Natural killer cell (primary cell): ENCODE results near the gene NOTCH3. TPM values are rescaled to one million over a fixed set of nuclear protein-coding genes. Genes with fewer than 3 reads are reported as not detected.

Experiments
- ATAC-seq, 3 donors: fragments of 150-1000 bp in 2 of 3; fragments of 200-7000 bp in 1 of 3; cut with Tn5 transposase; 1 replicate in 1 of 3; 2 replicates in 2 of 3; pipeline ENCODE4 v1.10.0; 2021; ENCODE audit warnings: mild to moderate bottlenecking in 2 of 3, moderate library complexity in 2 of 3
- DNase-seq, 2 donors: peaks; one replicate each; pipeline versions ENCODE4 v3.0.0 to v3.0.0-alpha.2; 2013 to 2021; ENCODE audit warnings: mixed read lengths in 1 of 2
- H3K27ac ChIP-seq: one replicate; pipeline ENCODE4 v1.5.1; 2013; ENCODE audit warnings: mild to moderate bottlenecking, low read length
- H3K27me3 ChIP-seq: one replicate; pipeline ENCODE4 v1.6.1; 2013; ENCODE audit warnings: low read length; ENCODE audit not compliant: control insufficient read depth, insufficient read depth
- H3K36me3 ChIP-seq: one replicate; pipeline ENCODE4 v1.6.1; 2013; ENCODE audit warnings: low read length; ENCODE audit not compliant: control insufficient read depth, insufficient read depth
- H3K4me1 ChIP-seq: one replicate; pipeline ENCODE4 v1.6.1; 2013; ENCODE audit warnings: low read length; ENCODE audit not compliant: control insufficient read depth, insufficient read depth
- H3K4me3 ChIP-seq: one replicate; pipeline ENCODE4 v1.5.1; 2013; ENCODE audit warnings: low read length
- H3K9me3 ChIP-seq: one replicate; pipeline ENCODE4 v1.6.1; 2013; ENCODE audit warnings: low read length; ENCODE audit not compliant: control insufficient read depth, insufficient read depth
- H3K27ac Mint-ChIP-seq, 2 donors: one replicate each; pipeline ENCODE4 v1.8.0; 2022; ENCODE audit warnings: mild to moderate bottlenecking in 2 of 2, mixed read lengths in 2 of 2, moderate library complexity in 1 of 2
- H3K27me3 Mint-ChIP-seq, 2 donors: one replicate each; pipeline ENCODE4 v1.8.0; 2022; ENCODE audit warnings: low read depth in 2 of 2, mixed read lengths in 2 of 2
- H3K36me3 Mint-ChIP-seq: one replicate; pipeline ENCODE4 v1.8.0; 2022; ENCODE audit warnings: mixed read lengths
- H3K4me1 Mint-ChIP-seq, 2 donors: one replicate each; pipeline ENCODE4 v1.8.0; 2022; ENCODE audit warnings: mixed read lengths in 2 of 2
- H3K4me3 Mint-ChIP-seq: one replicate; pipeline ENCODE4 v1.8.0; 2022; ENCODE audit warnings: mild to moderate bottlenecking, moderate library complexity, mixed read lengths
- H3K9me3 Mint-ChIP-seq, 2 donors: one replicate each; pipeline ENCODE4 v1.8.0; 2022; ENCODE audit warnings: mixed read lengths in 2 of 2
- WGBS: methylation state at CpG from one replicate; pipeline ENCODE4 v1.1.7; 2013; ENCODE audit warnings: missing lambda C conversion rate; ENCODE audit not compliant: insufficient coverage; 5-methylcytosine and 5-hydroxymethylcytosine counted together
- intact Hi-C: fragments of 100-400 bp; cut with micrococcal nuclease; formaldehyde crosslinking; loops from one replicate; pipeline ENCODE4 v1.14.2; 2022
- total RNA-seq, 4 donors: library from RNA; stranded (reverse); fragments of 120-200 nt in 1 of 4; gene quantifications; one replicate each; pipeline versions ENCODE4 v1.2.3 to v1.2.4, GENCODE V29; 2013 to 2022
- TF ChIP-seq, protein P1 (sequence below): fragments of 200-600 bp; IDR thresholded peaks from one replicate; pipeline ENCODE4 v1.8.0; 2022; ENCODE audit warnings: antibody characterized with exemption

The NOTCH3 gene
- total RNA-seq, 3 donors from 2014 or later (not counting 1 experiment from before 2014, with no cell fraction given), result 0.25 to 0.26 TPM; not detected in 1

DNA sequence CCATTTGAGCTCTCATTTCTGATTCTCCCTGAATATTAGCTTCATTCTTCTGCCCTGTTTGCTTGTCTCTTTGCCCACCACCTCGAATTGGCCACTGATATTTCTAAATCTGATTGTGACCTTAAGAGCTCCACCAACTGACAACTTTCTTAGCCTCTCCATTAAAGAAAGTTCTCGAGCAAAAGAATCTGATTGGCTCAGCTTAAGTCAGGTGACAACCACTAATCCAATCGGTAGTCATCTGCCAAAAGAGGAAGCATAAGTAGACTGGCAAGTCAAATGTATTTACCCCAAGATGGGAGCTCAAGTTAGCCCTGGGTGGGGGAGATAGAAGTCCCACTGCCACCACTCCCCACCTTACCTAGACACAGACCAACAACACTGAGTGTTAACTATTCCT lies 41.5 kb downstream of the NOTCH3 start:
- TF ChIP-seq, protein P1, sequence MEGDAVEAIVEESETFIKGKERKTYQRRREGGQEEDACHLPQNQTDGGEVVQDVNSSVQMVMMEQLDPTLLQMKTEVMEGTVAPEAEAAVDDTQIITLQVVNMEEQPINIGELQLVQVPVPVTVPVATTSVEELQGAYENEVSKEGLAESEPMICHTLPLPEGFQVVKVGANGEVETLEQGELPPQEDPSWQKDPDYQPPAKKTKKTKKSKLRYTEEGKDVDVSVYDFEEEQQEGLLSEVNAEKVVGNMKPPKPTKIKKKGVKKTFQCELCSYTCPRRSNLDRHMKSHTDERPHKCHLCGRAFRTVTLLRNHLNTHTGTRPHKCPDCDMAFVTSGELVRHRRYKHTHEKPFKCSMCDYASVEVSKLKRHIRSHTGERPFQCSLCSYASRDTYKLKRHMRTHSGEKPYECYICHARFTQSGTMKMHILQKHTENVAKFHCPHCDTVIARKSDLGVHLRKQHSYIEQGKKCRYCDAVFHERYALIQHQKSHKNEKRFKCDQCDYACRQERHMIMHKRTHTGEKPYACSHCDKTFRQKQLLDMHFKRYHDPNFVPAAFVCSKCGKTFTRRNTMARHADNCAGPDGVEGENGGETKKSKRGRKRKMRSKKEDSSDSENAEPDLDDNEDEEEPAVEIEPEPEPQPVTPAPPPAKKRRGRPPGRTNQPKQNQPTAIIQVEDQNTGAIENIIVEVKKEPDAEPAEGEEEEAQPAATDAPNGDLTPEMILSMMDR, result no peak
- 59% methylated on average over 3 of the region's 3 CpGs for WGBS
- Mint-ChIP-seq H3K4me3 (no peak overlapping the region), H3K36me3 (no peaks in the 10 kb centered on the region), H3K4me1 (no peaks in the 10 kb centered on the region), H3K9me3 (no peaks in the 10 kb centered on the region), H3K27ac (no peak overlapping the region), H3K27me3 (no peaks in the 10 kb centered on the region)
- Histone ChIP-seq H3K9me3 (peaks cover under 1% of the 10 kb centered on the region), H3K36me3 (no peaks in the 10 kb centered on the region), H3K4me1 (no peaks in the 10 kb centered on the region), H3K4me3 (no peak overlapping the region), H3K27me3 (no peaks in the 10 kb centered on the region), H3K27ac (no peak overlapping the region)
- no peak for DNase-seq
- intact Hi-C loops, result no loop called here
- ATAC-seq, result no peak

DNA sequence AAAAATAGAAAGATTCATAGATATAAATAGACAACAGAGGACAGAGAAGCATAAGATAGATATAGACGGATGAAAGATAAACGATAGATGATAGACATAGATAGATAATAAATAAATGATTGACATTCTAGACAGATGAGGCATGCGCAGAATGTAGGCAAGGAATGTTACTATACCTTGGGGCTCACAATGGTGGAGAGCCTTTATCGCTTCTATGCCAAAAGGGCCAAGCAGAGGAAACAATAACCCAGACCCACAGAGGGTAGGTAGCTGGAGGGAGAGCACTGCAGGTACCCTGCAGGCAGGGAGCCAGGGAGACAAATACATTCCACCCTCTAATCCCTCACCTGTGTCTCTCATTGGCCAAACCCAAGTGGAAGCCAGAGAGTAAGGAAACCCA lies 44.4 kb downstream of the NOTCH3 start:
- H3K4me1 Mint-ChIP-seq, result no peaks in the 10 kb centered on the region
- no peak overlapping the region for H3K27ac Mint-ChIP-seq
- H3K36me3 Mint-ChIP-seq, result no peaks in the 10 kb centered on the region
- no peak overlapping the region for H3K4me3 Mint-ChIP-seq
- H3K9me3 Mint-ChIP-seq, result no peaks in the 10 kb centered on the region
- intact Hi-C loops, result no loop called here
- ATAC-seq (no peak), DNase-seq (no peak)
- H3K27me3 Mint-ChIP-seq, result peaks cover 0 to 12% of the 10 kb centered on the region in 2 donors
- Histone ChIP-seq H3K27me3 (no peaks in the 10 kb centered on the region), H3K4me3 (no peak overlapping the region), H3K9me3 (peaks cover 4% of the 10 kb centered on the region), H3K36me3 (no peaks in the 10 kb centered on the region), H3K4me1 (no peaks in the 10 kb centered on the region), H3K27ac (no peak overlapping the region)
- WGBS, result 96% methylated on average over 4 of the region's 4 CpGs
- TF ChIP-seq, protein P1, result no peak

DNA sequence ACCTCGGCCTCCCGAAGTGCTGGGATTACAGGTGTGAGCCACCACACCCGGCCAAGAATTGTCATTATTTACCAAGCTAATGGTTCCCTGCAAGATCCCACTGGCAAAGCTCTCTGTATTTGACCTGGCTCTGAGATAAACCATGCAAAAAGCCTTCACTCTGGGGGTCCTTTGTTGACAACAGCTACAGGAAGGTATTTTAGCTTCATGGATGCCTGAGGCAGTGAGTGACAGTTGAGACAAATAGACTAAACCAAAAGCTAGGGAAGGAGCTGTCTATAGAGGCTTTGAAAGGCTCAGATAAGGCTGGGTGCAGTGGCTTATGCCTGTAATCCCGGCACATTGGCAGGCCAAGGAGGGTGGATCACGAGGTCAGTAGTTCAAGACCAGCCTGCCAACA lies 45.5 kb downstream of the NOTCH3 start:
- H3K9me3 ChIP-seq, result peaks cover 4% of the 10 kb centered on the region
- no peaks in the 10 kb centered on the region for H3K36me3 Mint-ChIP-seq
- H3K4me3 Mint-ChIP-seq, result no peak overlapping the region
- 91% methylated on average over 5 of the region's 5 CpGs for WGBS
- intact Hi-C loops, result no loop called here
- no peak overlapping the region for H3K27ac ChIP-seq
- DNase-seq (no peak), ATAC-seq (no peak)
- peaks cover 5 to 14% of the 10 kb centered on the region in 2 donors for H3K27me3 Mint-ChIP-seq
- no peaks in the 10 kb centered on the region for H3K4me1 ChIP-seq
- no peaks in the 10 kb centered on the region for H3K27me3 ChIP-seq
- TF ChIP-seq, protein P1, result no peak
- no peak overlapping the region for H3K27ac Mint-ChIP-seq
- H3K4me1 Mint-ChIP-seq, result no peaks in the 10 kb centered on the region
- no peak overlapping the region for H3K4me3 ChIP-seq
- no peaks in the 10 kb centered on the region for H3K36me3 ChIP-seq
- H3K9me3 Mint-ChIP-seq, result no peaks in the 10 kb centered on the region

DNA sequence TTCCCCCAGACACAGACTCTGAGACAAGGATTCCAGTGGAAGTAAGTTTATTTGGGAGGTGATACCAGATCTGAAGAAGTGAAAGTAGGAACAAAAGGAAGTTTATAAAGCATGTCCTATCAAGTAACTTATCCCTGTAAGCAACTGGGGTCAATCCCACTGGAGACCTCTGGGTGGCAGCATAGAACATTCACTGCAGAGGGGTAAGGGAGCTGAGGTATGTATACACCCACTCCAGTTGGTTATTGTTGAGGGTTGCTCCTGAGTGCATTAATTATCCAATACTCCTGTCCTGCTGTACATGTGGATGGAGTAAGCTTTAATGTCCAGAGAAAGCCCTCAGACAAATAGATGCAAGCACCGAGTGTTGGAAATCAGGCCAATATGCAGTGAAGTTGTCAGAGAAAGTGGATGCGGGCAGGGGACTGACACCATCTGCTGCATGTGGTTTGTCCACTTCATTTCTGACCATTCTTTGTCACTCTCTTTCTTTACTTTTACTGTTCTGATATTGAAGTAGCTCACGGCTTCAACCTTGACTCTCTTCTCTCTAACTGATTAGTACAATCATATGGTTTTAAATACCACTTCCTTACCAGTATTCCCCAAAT lies 46.7 kb downstream of the NOTCH3 start:
- Mint-ChIP-seq H3K27me3 (peaks cover 6 to 17% of the 10 kb centered on the region in 2 donors), H3K4me1 (no peaks in the 10 kb centered on the region), H3K27ac (no peak overlapping the region), H3K36me3 (no peaks in the 10 kb centered on the region), H3K9me3 (no peaks in the 10 kb centered on the region), H3K4me3 (no peak overlapping the region)
- Histone ChIP-seq H3K36me3 (no peaks in the 10 kb centered on the region), H3K27me3 (no peaks in the 10 kb centered on the region), H3K4me1 (no peaks in the 10 kb centered on the region), H3K4me3 (no peak overlapping the region), H3K27ac (no peak overlapping the region), H3K9me3 (peaks cover 4% of the 10 kb centered on the region)
- TF ChIP-seq, protein P1, result peak; percentile 61
- intact Hi-C loops, result no loop called here
- ATAC-seq (peak; percentile 65 to 81 (median 79)), DNase-seq (peak in 1 of 2 donors; percentile 55)
- WGBS, result 95% methylated on average over 3 of the region's 3 CpGs
